ENCODE measurements around the gene KLHL29. TPM values are rescaled to one million over a fixed set of nuclear protein-coding genes. Genes with fewer than 3 reads are reported as not detected.

Gene KLHL29
- total and polyA plus RNA-seq, 2 experiments from 2014 or later, result 1.5 to 6.5 TPM

GRCh38 chr2:23609254-23609653, 224.3 kb downstream of the KLHL29 start:
- Mint-ChIP-seq H3K36me3 (ENCODE audit: low read depth) (peaks cover 46% of the 10 kb centered on the region), H3K27ac (0 out of 2 replicates have a peak overlapping the region, but pooled peaks have one; percentile 24), H3K4me1 (peaks cover 24% of the 10 kb centered on the region), H3K4me3 (no peak overlapping the region), H3K9me3 (peaks cover 44% of the 10 kb centered on the region), H3K27me3 (ENCODE audit: insufficient read depth, low read depth, poor library complexity) (peaks cover 8% of the 10 kb centered on the region)
- H3K79me2 ChIP-seq (replicated peaks; ENCODE audit: insufficient read depth), result no peaks in the 10 kb centered on the region
- peak overlapping the region; percentile 81 for H3K27ac ChIP-seq (ENCODE audit: low read depth)
- no peak for DNase-seq (ENCODE audit: low spot score)
- TF ChIP-seq ZNF462 (CRISPR knock-in tag; IDR thresholded peaks at IDR 0.05) (no peak), POLR2AphosphoS5 (IDR thresholded peaks at IDR 0.05; ENCODE audit: low read depth) (no peak), REST (IDR thresholded peaks at IDR 0.05; ENCODE audit: unreplicated experiment) (no peak), CREB1 (CRISPR knock-in tag; IDR thresholded peaks at IDR 0.05; ENCODE audit: low read depth) (no peak), EZH2 (IDR thresholded peaks at IDR 0.05; ENCODE audit: low read depth, unreplicated experiment) (no peak), JUNB (IDR thresholded peaks at IDR 0.05; ENCODE audit: unreplicated experiment) (no peak), NANOG (IDR thresholded peaks at IDR 0.05; ENCODE audit: borderline replicate concordance) (no peak), ZNF114 (CRISPR knock-in tag; IDR thresholded peaks at IDR 0.05) (no peak), ETS1 (IDR thresholded peaks at IDR 0.05) (no peak), CTCF (conservative IDR thresholded peaks at IDR 0.05; ENCODE audit: low read depth in 2 of 2) (no peak), STAT1 (IDR thresholded peaks at IDR 0.05; ENCODE audit: unreplicated experiment) (no peak), EZH2phosphoT487 (IDR thresholded peaks at IDR 0.05; ENCODE audit: unreplicated experiment) (no peak), ZNF331 (CRISPR knock-in tag; IDR thresholded peaks at IDR 0.05; ENCODE audit: low read depth) (no peak)
- H3K9me2 ChIP-seq (ENCODE audit: insufficient read depth), result peaks cover 7% of the 10 kb centered on the region; the same call in 1 of the 2 replicates
- H3K4me2 ChIP-seq, result peak overlapping the region; percentile 5
- no peaks in the 10 kb centered on the region for H4K20me1 ChIP-seq (replicated peaks; ENCODE audit: insufficient read depth)
- H3K27me3 ChIP-seq (ENCODE audit: insufficient read depth), result no peaks in the 10 kb centered on the region
- ATAC-seq, result no peak
- peaks cover 19% of the 10 kb centered on the region for H3K4me1 ChIP-seq (ENCODE audit: insufficient read depth)
- no peak overlapping the region for H3K4me3 ChIP-seq
- no peaks in the 10 kb centered on the region; the same call in 1 of the 2 replicates for H3K36me3 ChIP-seq (ENCODE audit: insufficient read depth)
- H3F3A ChIP-seq (replicated peaks; ENCODE audit: low read depth), result no peaks in the 10 kb centered on the region
- no peak overlapping the region for H2AFZ ChIP-seq
